GM19463 (cell line): Measurements from ENCODE around the gene MCRS1.
"Not testable (repeated sequence)": the region's sequence is repeated elsewhere in the genome, so short reads cannot be mapped to it uniquely, and the experiment has no call there.

Source experiments
- ATAC-seq: cut with Tn5 transposase; IDR thresholded peaks from one replicate; pipeline ENCODE4 v1.9.1; 2021; ENCODE audit warnings: mild to moderate bottlenecking, moderate library complexity; ENCODE audit not compliant: unreplicated experiment

MCRS1 gene

DNA sequence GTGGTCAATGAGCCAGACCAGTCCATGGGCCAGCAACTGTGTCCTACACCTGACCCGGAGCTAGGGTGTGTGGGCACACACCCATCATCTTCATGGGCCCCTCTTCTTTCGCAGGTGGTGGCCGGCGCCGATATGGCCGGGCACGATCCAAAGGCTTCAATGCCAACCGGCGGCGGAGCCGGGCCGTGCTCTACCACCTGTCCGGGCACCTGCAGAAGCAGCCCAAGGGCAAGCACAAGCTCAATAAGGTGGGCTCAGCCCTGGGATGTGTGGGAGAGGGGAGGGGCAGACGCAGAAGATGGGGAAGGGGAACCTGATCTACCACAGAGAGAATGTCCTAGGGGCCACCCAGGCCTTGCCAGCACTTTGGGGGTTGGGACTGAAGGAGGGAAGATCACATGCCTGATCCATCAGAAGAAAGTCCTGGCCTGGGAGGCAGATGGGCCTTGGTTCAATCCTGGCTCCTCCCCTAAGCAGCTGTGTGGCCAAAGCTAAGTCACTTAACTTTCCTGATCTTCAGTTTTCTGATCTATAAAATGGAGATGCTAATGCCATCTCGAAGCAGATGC lies 25.3 kb downstream of the MCRS1 start:
- ATAC-seq: no peak

DNA sequence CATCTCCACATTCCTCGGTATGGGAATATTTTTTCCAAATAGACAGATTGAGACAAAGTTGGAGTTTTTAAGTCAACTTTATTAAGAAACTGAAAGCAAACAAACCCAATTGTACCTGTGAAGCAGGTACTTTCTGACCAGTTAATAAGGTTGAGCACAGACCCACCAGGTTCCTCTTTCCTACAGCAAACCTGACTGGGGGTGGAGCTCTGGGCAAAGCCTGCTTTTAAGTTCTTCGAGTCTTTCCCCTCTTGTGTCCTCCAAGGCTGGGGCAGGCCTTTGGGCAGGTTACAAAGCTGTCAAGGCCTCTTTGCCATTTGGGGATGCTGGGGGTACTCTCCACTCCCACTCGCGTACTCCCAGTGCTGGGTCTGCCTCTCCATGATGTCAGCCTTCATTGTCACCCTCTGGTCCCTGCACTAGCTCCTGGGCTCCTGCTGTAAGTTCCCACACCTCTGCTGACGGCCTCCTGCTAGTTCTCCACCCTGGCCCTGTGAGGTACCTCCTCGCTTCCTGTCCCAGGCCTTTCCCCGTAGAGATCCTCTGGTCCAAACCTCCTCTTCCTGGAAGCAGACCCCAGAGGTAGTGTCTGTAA lies 25.9 kb downstream of the MCRS1 start:
- ATAC-seq: no peak

DNA sequence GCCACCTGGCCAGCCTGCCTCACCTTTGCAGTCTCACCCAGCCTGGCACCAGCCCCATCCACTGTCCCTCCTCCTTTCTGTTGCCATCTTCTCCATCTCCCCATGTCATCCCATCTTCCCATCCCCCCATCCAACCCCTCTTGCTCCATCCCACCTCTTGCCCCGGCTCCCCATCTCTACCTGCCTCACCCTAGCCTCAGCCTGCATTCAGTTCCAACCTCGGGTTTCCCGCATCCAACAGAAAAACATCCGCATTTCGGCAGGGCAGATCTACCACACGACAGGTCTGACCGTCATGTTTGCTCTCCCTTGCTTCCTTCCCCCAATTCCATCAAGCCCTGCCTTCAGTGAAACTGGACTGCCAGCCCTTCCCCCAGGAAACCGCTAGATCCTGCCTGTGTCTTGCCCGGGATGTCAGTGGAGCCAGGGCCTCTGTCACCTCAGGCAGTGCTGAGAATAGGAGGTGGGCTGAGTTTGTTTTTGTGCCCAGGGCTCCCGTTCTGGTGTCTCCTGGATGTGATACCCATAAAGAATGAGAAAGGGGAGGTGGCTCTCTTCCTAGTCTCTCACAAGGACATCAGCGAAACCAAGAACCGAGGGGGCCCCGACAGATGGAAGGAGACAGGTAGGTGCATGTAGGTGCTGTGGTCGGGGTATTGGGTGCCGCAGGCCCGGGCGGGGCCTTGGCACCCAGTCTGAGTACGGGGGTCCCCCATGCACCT lies 26.6 kb downstream of the MCRS1 start:
- ATAC-seq: no peak

DNA sequence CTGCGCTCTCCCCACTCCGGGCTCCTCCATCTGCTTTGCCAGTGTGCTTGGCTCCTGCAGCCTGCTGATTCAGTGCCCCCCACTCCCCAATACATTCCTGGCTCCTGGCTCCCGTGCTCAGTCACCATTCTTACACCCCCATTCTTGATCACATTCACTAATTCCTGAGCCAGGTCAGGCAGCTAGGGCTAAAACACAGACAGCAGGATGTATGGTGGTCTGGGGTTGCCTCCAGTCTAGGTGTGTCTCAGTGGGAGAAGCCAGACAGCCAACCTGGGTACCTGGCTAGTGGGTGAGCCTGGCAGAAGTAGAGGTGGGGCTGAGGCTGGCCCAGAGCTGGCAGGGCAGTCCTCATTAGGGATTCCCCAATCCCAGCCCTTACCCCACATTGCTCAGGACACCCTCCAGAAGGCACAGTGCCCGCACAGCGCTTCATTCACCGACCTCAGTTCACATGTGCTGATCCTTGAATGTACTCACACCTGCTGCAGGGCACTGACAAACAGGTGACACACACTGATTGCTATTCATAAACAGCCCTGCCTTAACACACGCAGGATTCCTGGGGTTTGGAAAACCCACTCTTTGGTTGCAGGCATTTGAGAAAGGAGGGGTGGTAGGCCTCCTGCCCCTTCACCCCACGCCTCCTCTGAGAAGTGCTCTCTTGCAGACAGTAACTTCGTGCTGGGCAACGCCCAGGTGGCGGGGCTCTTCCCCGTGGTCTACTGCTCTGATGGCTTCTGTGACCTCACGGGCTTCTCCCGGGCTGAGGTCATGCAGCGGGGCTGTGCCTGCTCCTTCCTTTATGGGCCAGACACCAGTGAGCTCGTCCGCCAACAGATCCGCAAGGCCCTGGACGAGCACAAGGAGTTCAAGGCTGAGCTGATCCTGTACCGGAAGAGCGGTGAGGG lies 27.5 kb downstream of the MCRS1 start:
- ATAC-seq: no peak

DNA sequence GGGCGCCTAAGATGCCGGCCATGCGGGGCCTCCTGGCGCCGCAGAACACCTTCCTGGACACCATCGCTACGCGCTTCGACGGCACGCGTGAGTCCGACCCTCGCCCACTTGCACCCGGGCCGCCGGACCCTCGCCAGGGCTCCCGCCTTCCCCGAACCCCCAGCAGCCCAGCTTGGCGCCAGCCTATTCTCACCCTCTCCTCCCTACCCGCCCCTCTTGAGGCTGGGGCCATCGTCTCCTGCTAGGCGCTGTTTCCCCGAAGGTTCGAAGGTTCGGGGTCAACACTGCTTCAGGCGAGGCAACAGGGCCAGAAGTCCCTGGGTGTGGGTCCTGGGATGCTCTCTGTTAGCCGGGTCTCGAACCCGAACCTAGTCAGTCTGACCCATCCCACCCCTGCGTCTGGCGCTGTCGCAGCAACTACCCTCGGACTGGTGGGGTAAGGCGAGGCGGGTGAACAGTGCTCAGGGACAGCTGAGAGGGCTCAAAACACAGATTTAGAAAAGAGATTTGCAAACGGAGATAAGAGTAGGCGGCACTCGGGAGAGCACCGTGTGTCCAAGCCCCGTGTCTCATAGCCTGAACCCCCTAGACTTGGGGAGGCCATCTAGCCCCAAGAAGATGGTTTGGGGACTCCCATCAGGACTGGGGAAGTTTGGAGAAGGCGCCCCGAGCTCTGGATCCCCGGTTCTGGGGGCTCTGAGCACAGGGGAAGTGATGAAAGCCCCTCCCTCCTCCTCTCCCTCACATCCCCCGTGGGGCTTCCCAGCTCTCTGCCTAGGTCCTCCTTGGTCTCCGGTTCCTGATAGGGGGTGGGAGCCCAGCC lies 28.3 kb downstream of the MCRS1 start:
- no peak for ATAC-seq

DNA sequence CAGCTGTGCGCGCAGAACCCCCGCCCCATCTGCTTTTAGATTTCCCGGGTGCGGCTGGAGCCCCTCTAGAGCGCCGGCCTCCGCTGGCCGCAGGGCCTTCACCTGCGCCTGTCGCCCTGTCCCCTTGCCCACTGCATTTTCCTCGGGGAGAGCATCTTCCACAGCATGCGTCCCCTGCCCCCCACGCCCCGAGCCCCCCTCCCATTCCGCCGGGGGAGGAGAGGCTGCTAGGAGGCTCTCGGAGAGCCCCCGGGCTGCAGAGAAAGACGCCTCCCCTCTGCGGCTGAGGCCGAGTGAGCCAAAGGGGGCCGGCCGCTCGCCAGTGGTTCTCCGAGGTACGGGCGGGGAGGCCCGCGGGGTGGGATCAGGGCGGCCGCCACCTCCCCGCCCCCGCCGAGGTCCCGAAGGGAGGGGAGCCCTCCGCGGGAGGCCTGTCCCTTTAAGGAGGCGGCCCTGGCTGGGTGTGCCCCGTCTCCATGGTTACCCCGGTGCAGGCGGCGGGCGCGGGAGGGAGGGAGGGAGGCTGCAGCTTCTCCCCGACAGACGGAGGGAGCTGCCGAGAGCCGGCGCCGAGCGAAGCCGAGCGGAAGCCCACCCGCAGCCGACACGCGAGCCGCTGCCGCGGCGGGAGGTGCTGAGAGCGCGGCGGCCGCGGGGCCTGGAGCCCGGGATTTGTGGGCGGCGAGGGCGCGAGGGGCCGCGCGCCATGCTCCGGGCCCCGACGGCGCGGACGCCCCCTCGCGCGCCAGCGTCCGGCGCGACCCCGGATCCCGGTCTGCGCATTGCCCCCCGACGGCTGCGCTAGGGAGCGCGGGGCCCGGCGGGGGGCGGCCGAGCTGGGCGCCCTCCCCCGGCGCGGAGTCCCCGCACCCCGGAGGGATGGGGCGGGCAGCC lies 29.2 kb downstream of the MCRS1 start, which contains the start of gene KCNH3:
Gene KCNH3 (plus strand): TSS at position 521 of the 894 bp plus-strand sequence. CDS start 387 bp downstream, outside the sequence.
- peak; percentile 80 for ATAC-seq

DNA sequence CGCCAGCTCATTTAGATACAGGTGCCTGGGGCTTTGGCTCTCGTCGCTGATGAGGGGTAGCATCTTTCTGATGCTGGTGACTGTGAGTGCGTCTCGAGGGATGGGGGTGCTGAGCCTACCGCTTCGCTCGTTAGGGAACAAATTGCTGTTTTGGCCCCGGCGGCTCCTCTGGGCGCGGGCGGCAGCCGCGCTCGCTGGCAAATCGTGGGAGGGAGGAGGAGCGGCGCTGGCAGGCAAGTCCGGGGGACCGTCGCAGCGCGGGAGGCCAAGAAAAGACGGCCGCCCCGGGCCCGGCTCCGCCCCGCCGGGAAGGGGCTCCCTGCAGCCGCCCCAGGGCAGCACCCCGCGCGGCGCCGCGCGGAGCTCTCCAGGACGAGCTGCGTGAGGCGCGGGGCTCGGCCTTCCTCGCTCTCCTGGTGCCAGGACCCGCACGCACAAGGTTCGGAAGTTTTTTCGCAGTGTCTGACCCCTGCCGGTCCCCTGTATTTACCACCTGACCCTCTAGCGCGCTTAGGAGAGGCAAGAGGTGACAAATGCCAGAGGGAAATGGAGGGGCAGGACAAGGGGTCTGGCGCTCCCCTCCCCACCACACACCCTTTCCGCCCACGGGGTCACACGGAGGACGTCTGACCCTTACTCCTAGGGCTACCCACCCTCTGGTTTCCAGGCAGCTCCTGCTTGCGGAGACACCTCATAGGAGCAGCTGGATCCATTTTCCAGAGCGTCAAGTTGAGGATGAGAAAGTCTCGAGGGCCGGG lies 30.0 kb downstream of the MCRS1 start:
- ATAC-seq: no peak

- ATAC-seq: no peak
These were observed 30.7 kb downstream of the MCRS1 start for GRCh38 chr12:49537231-49537751.

DNA sequence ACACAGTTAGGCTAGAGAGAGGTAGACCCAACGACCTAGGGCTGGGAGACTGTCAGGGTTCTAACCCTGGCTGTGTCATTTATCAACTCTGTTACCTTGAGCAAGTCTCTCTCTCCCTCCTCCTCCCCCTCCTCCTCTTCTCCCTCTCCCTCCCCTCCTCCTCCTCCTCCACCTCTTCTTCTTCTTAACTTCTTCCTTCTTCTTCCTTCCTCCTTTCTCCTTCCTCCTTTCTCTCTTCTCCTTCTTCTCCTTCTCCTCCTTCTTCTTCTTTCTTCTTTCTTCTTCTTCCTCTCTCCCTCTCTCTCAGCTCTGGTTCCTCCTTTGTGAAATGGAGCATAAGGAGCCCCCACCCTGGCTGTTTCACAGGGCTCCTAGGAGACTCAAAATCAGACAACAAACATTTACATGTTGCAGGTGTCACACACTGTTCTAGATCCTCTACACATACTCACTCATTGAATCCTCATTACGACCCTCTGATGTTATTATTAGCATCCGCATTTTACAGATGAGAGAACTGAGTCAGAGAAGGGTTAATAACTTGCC lies 31.3 kb downstream of the MCRS1 start:
- ATAC-seq: no peak

DNA sequence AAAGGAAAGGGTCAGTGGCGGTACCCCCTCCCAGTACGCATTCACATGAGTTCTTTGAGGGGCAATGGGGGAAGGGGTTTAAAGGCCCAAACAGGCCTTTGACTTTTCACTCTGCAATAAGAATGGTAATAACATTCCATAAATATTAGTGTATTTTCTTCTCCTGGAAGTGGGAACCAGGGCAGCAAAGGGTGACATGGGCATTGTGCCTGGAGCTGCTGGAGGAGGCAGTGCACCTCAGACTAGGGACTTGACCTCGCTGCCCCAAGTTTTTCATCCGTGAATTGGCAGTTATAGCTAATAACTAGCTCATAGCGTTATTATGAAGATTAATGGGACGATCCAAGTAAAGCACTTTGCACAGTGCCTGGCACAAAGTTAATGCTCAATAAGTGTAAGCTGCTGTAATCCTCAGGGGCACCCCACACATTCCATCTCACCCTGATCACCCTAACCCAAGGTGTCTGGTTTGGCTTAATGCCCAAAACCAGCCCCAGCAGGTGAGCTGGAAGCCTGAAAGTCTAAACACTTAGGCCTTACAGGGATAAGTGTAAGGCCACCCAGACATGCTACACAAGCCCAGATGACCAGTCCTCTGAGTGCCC lies 31.9 kb downstream of the MCRS1 start:
- no peak for ATAC-seq

GRCh38 chr12:49534731-49535278 lies 33.1 kb downstream of the MCRS1 start:
- no peak for ATAC-seq

- not testable (repeated sequence) for ATAC-seq
These were observed 33.8 kb downstream of the MCRS1 start for GRCh38 chr12:49534122-49534521.

DNA sequence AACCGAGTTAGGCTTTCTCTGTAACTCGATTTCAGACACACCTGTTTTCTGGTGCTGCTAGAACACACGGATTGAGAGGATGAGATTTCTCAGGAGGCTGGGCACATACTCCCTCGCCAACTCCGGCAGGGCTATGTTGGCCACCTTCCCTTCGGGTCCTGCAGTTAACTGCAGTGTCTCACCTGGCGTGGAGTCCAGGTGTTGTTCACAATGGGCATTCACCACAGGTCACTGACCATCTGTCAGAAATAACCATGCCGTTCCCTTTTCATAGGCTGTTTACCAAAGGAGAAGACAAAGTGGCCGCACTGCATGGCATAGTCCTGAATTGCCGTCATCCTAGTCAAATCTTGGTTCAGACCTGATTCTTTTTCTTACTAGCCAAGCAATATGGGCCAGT lies 34.6 kb downstream of the MCRS1 start:
- ATAC-seq: no peak

- no peak for ATAC-seq
These were observed 36.2 kb downstream of the MCRS1 start for GRCh38 chr12:49531745-49532144.

- no peak for ATAC-seq
These were observed 38.5 kb downstream of the MCRS1 start for GRCh38 chr12:49529414-49529813.

DNA sequence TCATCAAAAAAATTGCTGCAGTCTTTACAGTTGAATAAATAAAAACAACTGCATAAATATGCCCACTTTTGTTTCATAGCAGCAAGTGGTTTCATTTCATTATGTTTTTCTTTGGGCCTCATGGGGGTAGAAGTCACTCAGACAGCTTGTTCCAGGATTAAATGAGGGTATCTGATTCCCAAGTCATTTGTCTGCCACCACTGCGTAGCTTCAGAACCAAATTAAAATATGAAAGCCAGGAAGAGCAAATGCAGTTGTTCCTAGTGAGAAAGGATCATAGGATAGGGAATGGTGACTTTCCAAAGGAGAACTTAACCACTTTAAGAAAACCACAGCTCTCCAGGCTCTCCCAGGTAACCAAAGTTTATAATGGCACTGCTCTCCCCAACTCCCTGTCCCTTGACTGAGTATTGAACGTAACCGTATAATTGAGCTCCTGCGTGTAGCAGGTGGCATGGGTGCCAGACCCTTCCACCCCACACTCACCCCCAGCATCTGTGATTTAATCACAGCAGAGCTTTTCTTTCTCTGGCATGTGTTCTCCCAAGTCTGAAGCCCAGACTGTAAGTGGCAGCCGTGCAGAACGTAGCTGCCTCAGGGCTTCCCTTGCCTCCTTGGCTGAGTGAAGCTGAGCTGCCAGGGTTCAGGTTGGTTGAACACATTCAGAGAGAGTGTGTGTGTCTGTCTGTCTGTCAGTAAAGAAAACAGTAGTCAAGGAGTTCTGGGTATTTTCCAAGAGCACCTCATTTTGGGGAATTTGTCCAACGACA lies 40.4 kb downstream of the MCRS1 start:
- ATAC-seq: no peak

- no peak for ATAC-seq
These were observed 42.0 kb downstream of the MCRS1 start for GRCh38 chr12:49525942-49526341.
